Osteocyte (in vitro differentiated cells): ENCODE measurements around the gene BRF1. TPM values are rescaled to one million over a fixed set of nuclear protein-coding genes. Genes with fewer than 3 reads are reported as not detected.

Experiments used
- DNase-seq: peaks from one replicate; pipeline ENCODE4 v3.0.0; 2021; ENCODE audit warnings: mixed read lengths; ENCODE audit not compliant: unreplicated experiment; ENCODE audit errors: extremely low spot score
- H3K27ac Mint-ChIP-seq: one replicate; pipeline ENCODE4 v1.8.0; 2021; ENCODE audit warnings: mild to moderate bottlenecking, mixed read lengths; ENCODE audit not compliant: unreplicated experiment
- H3K27me3 Mint-ChIP-seq: one replicate; pipeline ENCODE4 v1.8.0; 2021; ENCODE audit warnings: mixed read lengths; ENCODE audit not compliant: unreplicated experiment
- H3K36me3 Mint-ChIP-seq: one replicate; pipeline ENCODE4 v1.8.0; 2021; ENCODE audit warnings: mixed read lengths; ENCODE audit not compliant: unreplicated experiment
- H3K4me1 Mint-ChIP-seq: one replicate; pipeline ENCODE4 v1.8.0; 2021; ENCODE audit warnings: mixed read lengths; ENCODE audit not compliant: unreplicated experiment
- H3K4me3 Mint-ChIP-seq: one replicate; pipeline ENCODE4 v1.8.0; 2021; ENCODE audit warnings: mild to moderate bottlenecking, moderate library complexity, mixed read lengths; ENCODE audit not compliant: unreplicated experiment
- H3K9me3 Mint-ChIP-seq: one replicate; pipeline ENCODE4 v1.8.0; 2021; ENCODE audit warnings: mixed read lengths; ENCODE audit not compliant: unreplicated experiment
- total RNA-seq: library from RNA; stranded (reverse); gene quantifications from 2 replicates; pipeline ENCODE4 v1.2.1, GENCODE V29; 2021
- TF ChIP-seq, protein P1 (sequence below): fragments of 200-600 bp; sonication (generic); IDR thresholded peaks from 2 replicates; pipeline ENCODE4 v1.5.0; 2021; ENCODE audit warnings: antibody characterized with exemption, mild to moderate bottlenecking, moderate library complexity

The BRF1 gene
- total RNA-seq, 1 donor from 2014 or later = 43.5 TPM

DNA sequence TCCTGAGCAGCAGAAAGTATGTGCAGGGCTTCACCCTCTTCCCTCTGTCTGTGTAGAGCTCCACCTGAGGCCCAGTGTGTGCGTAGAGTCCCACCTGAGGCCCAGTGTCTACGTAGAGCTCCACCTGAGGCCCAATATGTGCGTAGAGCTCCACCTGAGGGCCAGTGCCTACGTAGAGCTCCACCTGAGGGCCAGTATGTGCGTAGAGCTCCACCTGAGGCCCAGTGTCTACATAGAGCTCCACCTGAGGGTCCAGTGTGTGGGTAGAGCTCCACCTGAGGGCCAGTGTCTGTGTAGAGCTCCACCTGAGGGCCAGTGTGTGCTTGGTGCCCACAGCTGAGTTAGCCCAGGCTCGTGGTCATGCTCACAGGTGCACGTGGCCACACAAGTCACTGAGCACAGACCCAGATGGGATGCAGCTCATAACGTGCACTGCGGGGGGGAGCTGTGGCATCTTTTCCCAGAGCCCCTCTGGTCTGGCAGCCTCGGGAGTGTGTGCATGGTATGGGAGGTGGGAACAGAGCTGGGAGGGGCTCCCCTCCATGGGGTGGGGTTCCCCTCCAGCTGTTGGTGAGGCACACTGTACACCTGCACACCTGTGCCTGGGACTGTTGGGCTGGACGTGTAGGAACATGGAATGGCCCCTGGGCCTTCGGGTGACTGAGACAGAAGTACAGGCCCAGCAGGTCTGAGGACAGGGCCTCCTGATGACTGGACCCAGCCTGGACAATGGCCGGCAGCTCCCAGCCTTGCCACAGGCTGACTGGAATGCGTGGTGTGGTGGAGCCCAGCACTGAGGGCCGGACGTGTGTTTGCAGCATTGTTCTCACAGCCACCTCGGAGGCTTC is 33.8 kb upstream of the BRF1 start:
- H3K9me3 Mint-ChIP-seq = no peaks in the 10 kb centered on the region
- H3K4me3 Mint-ChIP-seq = no peak overlapping the region
- H3K36me3 Mint-ChIP-seq = peaks cover 3% of the 10 kb centered on the region
- H3K4me1 Mint-ChIP-seq = peaks cover 24% of the 10 kb centered on the region
- no peak overlapping the region for H3K27ac Mint-ChIP-seq
- DNase-seq = no peak
- no peaks in the 10 kb centered on the region for H3K27me3 Mint-ChIP-seq
- TF ChIP-seq, protein P1, sequence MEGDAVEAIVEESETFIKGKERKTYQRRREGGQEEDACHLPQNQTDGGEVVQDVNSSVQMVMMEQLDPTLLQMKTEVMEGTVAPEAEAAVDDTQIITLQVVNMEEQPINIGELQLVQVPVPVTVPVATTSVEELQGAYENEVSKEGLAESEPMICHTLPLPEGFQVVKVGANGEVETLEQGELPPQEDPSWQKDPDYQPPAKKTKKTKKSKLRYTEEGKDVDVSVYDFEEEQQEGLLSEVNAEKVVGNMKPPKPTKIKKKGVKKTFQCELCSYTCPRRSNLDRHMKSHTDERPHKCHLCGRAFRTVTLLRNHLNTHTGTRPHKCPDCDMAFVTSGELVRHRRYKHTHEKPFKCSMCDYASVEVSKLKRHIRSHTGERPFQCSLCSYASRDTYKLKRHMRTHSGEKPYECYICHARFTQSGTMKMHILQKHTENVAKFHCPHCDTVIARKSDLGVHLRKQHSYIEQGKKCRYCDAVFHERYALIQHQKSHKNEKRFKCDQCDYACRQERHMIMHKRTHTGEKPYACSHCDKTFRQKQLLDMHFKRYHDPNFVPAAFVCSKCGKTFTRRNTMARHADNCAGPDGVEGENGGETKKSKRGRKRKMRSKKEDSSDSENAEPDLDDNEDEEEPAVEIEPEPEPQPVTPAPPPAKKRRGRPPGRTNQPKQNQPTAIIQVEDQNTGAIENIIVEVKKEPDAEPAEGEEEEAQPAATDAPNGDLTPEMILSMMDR = no peak

DNA sequence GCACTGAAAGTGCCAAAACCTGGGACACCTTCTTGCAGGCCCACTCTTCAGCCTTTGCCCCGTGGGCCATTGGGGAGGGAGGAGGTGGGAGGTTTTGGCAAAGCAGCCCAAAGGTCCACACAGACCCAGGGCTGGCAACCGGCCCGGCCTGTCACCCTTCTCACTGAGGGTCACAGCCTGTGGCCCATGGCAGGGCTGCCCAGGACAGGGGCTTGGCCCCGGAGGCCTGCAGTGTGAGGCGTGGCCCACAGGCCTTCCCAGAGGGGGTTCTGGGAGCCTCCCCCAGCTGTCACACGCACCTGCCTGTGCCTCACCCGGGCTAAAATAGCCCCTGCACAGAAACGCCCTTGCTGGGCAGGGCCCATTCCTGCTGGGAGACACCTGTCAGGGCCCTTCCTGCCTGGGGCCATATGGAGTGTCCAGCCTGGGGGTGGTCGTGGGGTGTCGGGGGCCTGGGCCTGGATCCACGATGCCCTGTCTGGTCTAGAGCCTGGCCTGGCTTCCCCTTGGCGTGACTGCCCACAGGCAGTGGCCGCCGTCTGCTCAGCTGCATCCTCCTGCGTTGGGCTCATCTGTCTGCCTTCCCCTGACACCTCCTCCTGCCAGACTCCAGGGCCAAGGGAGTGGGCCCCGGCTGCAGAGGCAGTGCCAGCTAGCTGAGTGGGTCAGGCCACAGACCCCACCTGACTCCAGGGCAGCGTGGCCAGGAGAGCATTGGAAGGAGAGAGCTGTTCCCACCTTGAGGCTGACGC is 33.0 kb upstream of the BRF1 start:
- no peaks in the 10 kb centered on the region for H3K9me3 Mint-ChIP-seq
- no peaks in the 10 kb centered on the region for H3K27me3 Mint-ChIP-seq

DNA sequence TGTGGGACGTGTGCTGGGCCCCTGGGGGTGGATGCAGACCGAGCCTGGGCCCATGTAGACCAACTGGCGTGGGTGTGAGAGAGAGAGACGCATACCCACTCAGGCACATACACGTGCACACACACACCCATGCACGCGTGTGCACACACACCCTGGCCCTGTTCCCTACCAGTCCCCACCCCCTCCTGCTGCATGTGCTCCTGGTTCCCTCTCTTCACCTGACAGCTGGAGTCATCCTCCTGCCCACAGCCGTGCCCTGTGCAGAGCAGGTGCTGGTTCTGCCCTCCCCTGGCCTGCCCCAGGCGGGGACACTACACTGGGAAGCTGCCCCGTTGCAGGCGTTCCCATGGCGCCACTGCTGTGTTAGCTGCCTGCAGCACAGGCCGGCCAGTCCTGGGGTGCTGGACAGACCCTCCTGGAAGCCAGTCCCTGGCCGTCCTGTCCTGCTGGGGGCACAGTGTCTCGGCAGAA is 32.3 kb upstream of the BRF1 start:
- Mint-ChIP-seq H3K4me3 (no peak overlapping the region), H3K4me1 (peaks cover 35% of the 10 kb centered on the region), H3K27ac (no peak overlapping the region), H3K36me3 (peaks cover 3% of the 10 kb centered on the region), H3K27me3 (no peaks in the 10 kb centered on the region), H3K9me3 (no peaks in the 10 kb centered on the region)
- TF ChIP-seq, protein P1 = no peak
- DNase-seq = no peak

More for the DNA sequence above, 33.0 kb upstream of the BRF1 start:
- no peak overlapping the region for H3K27ac Mint-ChIP-seq
- H3K36me3 Mint-ChIP-seq = peaks cover 3% of the 10 kb centered on the region
- TF ChIP-seq, protein P1 = no peak
- no peak for DNase-seq
- peaks cover 30% of the 10 kb centered on the region for H3K4me1 Mint-ChIP-seq
- no peak overlapping the region for H3K4me3 Mint-ChIP-seq

DNA sequence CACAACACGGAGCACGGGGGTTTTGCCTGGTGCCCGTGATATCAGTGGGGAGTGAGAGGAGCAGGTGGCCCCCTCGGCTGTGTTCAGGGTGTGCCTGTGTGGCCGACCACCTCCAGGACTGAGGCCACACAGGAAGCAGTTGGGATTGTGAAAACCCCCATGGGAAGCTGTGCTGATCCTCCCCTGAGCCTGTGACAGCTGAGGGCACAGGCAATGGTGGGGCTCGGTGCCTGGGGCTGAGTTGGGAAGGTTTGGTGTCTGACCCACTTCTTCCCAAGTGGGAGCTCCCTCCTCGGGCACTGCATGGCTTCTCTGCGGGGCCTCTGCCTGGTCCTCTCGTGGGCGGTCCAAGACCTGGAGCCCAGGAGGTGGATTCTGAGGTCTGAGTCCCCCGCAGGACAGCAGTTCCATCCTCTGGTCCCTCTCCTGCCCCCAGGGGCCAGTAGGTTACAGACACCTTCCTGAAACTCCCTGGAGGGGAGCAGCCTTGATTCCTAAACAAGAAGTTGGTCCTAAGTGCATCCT is 31.6 kb upstream of the BRF1 start:
- Mint-ChIP-seq H3K27me3 (no peaks in the 10 kb centered on the region), H3K4me3 (no peak overlapping the region), H3K4me1 (peaks cover 41% of the 10 kb centered on the region), H3K9me3 (no peaks in the 10 kb centered on the region), H3K27ac (no peak overlapping the region), H3K36me3 (peaks cover 3% of the 10 kb centered on the region)
- TF ChIP-seq, protein P1 = no peak
- DNase-seq = no peak
